Right lobe of liver (tissue), 6 donors: ENCODE results near the gene CHM. TPM values are rescaled to one million over a fixed set of nuclear protein-coding genes. Genes with fewer than 3 reads are reported as not detected.
"Not testable (repeated sequence)": the region's sequence is repeated elsewhere in the genome, so short reads cannot be mapped to it uniquely, and the experiment has no call there.

ENCODE experiments used
- ATAC-seq, 4 donors: fragments of 200-7000 bp; cut with Tn5 transposase; one replicate each; pipeline ENCODE4 v1.9.1; 2020; ENCODE audit warnings: mild to moderate bottlenecking in 4 of 4, moderate library complexity in 4 of 4
- DNase-seq, 3 donors: peaks; one replicate each; pipeline ENCODE4 v3.0.0-alpha.2; 2020
- H3K27ac ChIP-seq, 3 donors: fragments of 200-600 bp; one replicate each; pipeline ENCODE4 v1.8.0; 2022
- H3K27me3 ChIP-seq, 2 donors: fragments of 200-600 bp; one replicate each; pipeline ENCODE4 v1.8.0; 2022
- H3K36me3 ChIP-seq, 4 donors: fragments of 200-600 bp; sonication (generic) in 1 of 4; one replicate each; pipeline versions ENCODE4 v1.5.1 to v1.8.0; 2017 to 2022; ENCODE audit warnings: control low read depth in 1 of 4
- H3K4me1 ChIP-seq, 4 donors: fragments of 200-600 bp; sonication (generic) in 1 of 4; one replicate each; pipeline versions ENCODE4 v1.5.1 to v1.8.0; 2017 to 2022; ENCODE audit warnings: control low read depth in 1 of 4
- H3K4me3 ChIP-seq, 3 donors: fragments of 200-600 bp; one replicate each; pipeline ENCODE4 v1.8.0; 2022
- H3K9me3 ChIP-seq, 4 donors: fragments of 200-600 bp; sonication (generic) in 1 of 4; one replicate each; pipeline versions ENCODE4 v1.5.1 to v1.8.0; 2017 to 2022; ENCODE audit warnings: control low read depth in 1 of 4
- POLR2A ChIP-seq: fragments of 450-650 bp; IDR thresholded peaks from one replicate; pipeline ENCODE4 v1.6.1; 2017; ENCODE audit warnings: antibody characterized with exemption, mild to moderate bottlenecking
- WGBS: methylation state at CpG from one replicate; pipeline ENCODE4 v1.1.6; 2018; ENCODE audit warnings: low coverage, low lambda C conversion rate; ENCODE audit not compliant: insufficient coverage; ENCODE audit errors: missing lambda C conversion rate; 5-methylcytosine and 5-hydroxymethylcytosine counted together
- intact Hi-C, 2 donors: fragments of 100-400 bp; cut with DNase I; formaldehyde crosslinking; loops; one replicate each; pipeline versions ENCODE4 v1.11.2 to v1.14.1; 2022
- total RNA-seq, 6 experiments: library from RNA; depleted of rRNA in 2 of 6; stranded (reverse); fragments of >200 nt in 2 of 6; fragmentation: NEBNext Ultra II Directional in 3 of 6; extraction: Animal tissue kit (Norgen Biotek cat#: 25700) in 3 of 6; gene quantifications; one replicate each; pipeline versions ENCODE4 v1.1.0 to v1.2.4, GENCODE V29; 2016 to 2023
- TF ChIP-seq, protein P1 (sequence below), 4 donors: fragments of 200-600 bp in 3 of 4; fragments of 450-650 bp in 1 of 4; IDR thresholded peaks; one replicate each; pipeline versions ENCODE4 v1.5.1 to v1.8.0; 2016 to 2022; ENCODE audit warnings: antibody characterized with exemption in 4 of 4, mild to moderate bottlenecking in 2 of 4
- donor health status: DM: no; HTN: yes; CAD: no.
- donor health status: DM: no; HTN: no; CAD: no.
- donor health status: DM: no; HTN: no; CAD: no.
- donor health status: DM: no; HTN: yes; CAD: no.
- donor health status: DM: no; HTN: yes; CAD: no.

The CHM gene
- total RNA-seq, 6 experiments from 2014 or later = 8.1 to 13.6 (median 9.1) TPM

DNA sequence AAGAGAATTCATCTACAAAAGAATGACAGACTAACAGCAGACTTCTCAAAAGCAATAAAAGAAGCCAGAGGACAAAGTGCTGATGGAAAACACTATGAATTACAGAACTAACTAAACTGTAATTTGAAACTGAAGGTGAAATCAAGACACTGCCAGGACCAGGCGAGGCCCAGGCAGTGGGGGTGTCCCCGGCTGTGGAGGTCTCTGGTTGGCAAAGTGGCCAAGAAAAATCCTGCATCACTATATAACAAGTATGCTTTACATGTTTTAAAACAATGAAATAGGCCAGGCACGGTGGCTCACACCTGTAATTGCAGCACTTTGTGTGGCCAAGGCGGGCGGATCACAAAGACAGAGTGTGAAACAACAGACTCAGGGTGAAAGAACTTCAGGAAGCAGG, 32.9 kb downstream of the CHM start:
- 90% methylated on average over 4 of the region's 5 CpGs for WGBS
- DNase-seq = no peak
- Histone ChIP-seq H3K9me3 (no peaks in the 10 kb centered on the region), H3K27me3 (no peaks in the 10 kb centered on the region), H3K36me3 (no peaks in the 10 kb centered on the region), H3K27ac (no peak overlapping the region), H3K4me1 (no peaks in the 10 kb centered on the region), H3K4me3 (no peak overlapping the region)
- intact Hi-C loops = no loop called here
- TF ChIP-seq, protein P1, sequence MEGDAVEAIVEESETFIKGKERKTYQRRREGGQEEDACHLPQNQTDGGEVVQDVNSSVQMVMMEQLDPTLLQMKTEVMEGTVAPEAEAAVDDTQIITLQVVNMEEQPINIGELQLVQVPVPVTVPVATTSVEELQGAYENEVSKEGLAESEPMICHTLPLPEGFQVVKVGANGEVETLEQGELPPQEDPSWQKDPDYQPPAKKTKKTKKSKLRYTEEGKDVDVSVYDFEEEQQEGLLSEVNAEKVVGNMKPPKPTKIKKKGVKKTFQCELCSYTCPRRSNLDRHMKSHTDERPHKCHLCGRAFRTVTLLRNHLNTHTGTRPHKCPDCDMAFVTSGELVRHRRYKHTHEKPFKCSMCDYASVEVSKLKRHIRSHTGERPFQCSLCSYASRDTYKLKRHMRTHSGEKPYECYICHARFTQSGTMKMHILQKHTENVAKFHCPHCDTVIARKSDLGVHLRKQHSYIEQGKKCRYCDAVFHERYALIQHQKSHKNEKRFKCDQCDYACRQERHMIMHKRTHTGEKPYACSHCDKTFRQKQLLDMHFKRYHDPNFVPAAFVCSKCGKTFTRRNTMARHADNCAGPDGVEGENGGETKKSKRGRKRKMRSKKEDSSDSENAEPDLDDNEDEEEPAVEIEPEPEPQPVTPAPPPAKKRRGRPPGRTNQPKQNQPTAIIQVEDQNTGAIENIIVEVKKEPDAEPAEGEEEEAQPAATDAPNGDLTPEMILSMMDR (IDR thresholded peaks at IDR 0.05) = no peak
- TF ChIP-seq POLR2A = no peak
- ATAC-seq = no peak

DNA sequence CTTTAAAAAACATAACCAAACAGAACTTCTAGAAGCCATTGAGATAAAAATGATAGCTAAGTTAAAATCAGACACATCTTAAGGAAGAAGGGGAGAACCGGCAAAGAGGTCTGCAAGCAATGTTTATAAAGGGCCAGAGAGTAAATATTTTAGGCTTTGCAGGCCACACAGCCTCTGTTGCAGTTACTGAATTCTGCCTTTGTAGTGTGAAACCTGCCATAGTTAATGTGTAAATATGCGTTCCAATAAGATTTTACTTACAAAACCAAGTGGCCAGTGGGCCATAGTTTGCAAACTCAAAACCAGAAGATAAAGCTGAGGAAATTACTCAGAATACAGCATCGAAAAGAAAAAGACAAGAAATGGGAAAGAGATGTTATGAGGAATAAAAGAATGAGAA, 33.6 kb downstream of the CHM start:
- Histone ChIP-seq H3K27me3 (no peaks in the 10 kb centered on the region), H3K27ac (no peak overlapping the region), H3K4me1 (no peaks in the 10 kb centered on the region), H3K36me3 (no peaks in the 10 kb centered on the region), H3K4me3 (no peak overlapping the region), H3K9me3 (no peaks in the 10 kb centered on the region)
- WGBS = 48% methylated on average over 3 of the region's 3 CpGs
- intact Hi-C loops = no loop called here
- ATAC-seq = no peak
- TF ChIP-seq, protein P1 (IDR thresholded peaks at IDR 0.05) = no peak
- TF ChIP-seq POLR2A = no peak
- no peak for DNase-seq

DNA sequence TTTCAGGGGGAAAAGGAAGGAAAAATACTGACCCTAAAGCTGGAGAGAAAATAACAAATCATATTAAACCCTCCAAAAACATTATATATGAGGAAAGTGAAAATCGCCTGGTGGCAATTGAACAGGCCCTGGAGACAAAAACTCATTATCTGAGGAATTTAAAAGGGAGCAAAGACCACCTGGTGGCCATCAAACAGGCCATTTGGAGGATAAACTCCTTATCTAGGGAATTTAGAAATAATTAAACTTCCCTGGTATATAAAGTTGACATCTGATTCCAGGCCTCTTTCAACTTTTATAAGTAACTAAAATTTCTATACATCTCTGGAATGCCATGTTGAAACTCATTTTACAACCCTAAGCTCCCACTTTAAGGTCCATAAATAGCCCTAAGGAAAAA, 35.2 kb downstream of the CHM start:
- H3K27me3 ChIP-seq = no peaks in the 10 kb centered on the region
- ATAC-seq = no peak
- H3K36me3 ChIP-seq = no peaks in the 10 kb centered on the region
- no peak for DNase-seq
- no peak for TF ChIP-seq POLR2A
- TF ChIP-seq, protein P1 (IDR thresholded peaks at IDR 0.05) = no peak
- no peak overlapping the region for H3K27ac ChIP-seq
- no peaks in the 10 kb centered on the region for H3K4me1 ChIP-seq
- no peaks in the 10 kb centered on the region for H3K9me3 ChIP-seq
- H3K4me3 ChIP-seq = no peak overlapping the region
- intact Hi-C loops = no loop called here
- WGBS = 86% methylated on average over 1 of the region's 1 CpG

DNA sequence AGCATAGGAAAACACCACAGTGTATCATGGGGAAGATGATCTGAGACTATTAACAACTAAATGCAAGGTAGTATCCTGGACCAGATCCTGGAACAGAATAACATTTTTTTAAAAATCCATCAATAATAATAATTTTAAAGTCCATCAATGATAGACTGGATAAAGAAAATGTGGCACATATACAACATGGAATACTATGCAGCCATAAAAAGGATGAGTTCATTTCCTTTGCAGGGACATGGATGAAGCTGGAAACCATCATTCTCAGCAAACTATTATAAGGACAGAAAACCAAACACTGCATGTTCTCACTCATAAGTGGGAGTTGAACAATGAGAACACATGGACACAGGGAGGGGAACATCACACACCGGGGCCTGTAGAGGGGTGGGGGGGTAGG, 37.6 kb downstream of the CHM start:
- H3K9me3 ChIP-seq, DNase-seq, H3K36me3 ChIP-seq, intact Hi-C loops, H3K4me3 ChIP-seq, H3K27me3 ChIP-seq, H3K27ac ChIP-seq, ATAC-seq, H3K4me1 ChIP-seq: not testable (repeated sequence)
- 57% methylated on average over 1 of the region's 1 CpG for WGBS

DNA sequence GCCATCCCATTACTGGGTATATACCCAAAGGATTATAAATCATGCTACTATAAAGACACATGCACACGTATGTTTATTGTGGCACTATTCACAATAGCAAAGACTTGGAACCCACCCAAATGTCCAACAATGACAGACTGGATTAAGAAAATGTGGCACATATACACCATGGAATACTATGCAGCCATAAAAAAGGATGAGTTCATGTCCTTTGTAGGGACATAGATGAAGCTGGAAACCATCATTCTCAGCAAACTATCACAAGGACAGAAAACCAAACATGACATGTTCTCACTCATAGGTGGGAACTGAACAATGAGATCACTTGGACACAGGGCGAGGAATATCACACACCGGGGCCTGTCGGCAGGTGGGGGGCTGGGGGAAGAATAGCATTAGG, 39.5 kb downstream of the CHM start:
- H3K27me3 ChIP-seq, H3K4me3 ChIP-seq, H3K4me1 ChIP-seq, H3K27ac ChIP-seq, DNase-seq, ATAC-seq, intact Hi-C loops, H3K36me3 ChIP-seq, H3K9me3 ChIP-seq: not testable (repeated sequence)
- 79% methylated on average over 3 of the region's 4 CpGs for WGBS
